HepG2 (cell line): ENCODE results near the gene ADM.

Experiments
- ATF1 ChIP-seq: IDR thresholded peaks from 2 replicates; pipeline ENCODE4 v1.6.1; 2016; ENCODE audit warnings: mild to moderate bottlenecking, control low read depth
- CHD4 ChIP-seq: fragments of 200-600 bp; sonication (generic); IDR thresholded peaks from 2 replicates; pipeline ENCODE4 v1.7.0; 2017; ENCODE audit warnings: mild to moderate bottlenecking, low read length, borderline replicate concordance
- CTCF ChIP-seq: sonication (generic); formaldehyde crosslinking; IDR thresholded peaks from 2 replicates; pipeline ENCODE4 v1.5.0; 2020; ENCODE audit warnings: mild to moderate bottlenecking, missing genetic modification reagents, moderate library complexity
- KDM1A ChIP-seq: IDR thresholded peaks from 2 replicates; pipeline ENCODE4 v1.6.1; 2016; ENCODE audit warnings: missing compliant biosample characterization
- POLR2A ChIP-seq, 2 experiments: IDR thresholded peaks; 2 replicates each; pipeline ENCODE4 v1.6.1; 2011; ENCODE audit warnings: low read depth in 2 of 2, low read length in 2 of 2, mild to moderate bottlenecking in 1 of 2, moderate library complexity in 1 of 2; ENCODE audit not compliant: insufficient read depth in 1 of 2
- POLR2AphosphoS5 ChIP-seq: IDR thresholded peaks from 2 replicates; pipeline ENCODE4 v1.6.1; 2012; ENCODE audit warnings: low read depth, low read length
- REST ChIP-seq, 2 experiments: IDR thresholded peaks; 2 replicates each; pipeline ENCODE4 v1.6.1; 2011 to 2012; ENCODE audit warnings: low read length in 2 of 2, borderline replicate concordance in 1 of 2, low read depth in 1 of 2, mild to moderate bottlenecking in 1 of 2, moderate library complexity in 1 of 2
- SMARCC2 ChIP-seq: fragments of 450-650 bp; IDR thresholded peaks from 2 replicates; pipeline ENCODE4 v1.6.1; 2017; ENCODE audit warnings: antibody characterized with exemption, mild to moderate bottlenecking
- TARDBP ChIP-seq: sonication (generic); formaldehyde crosslinking; IDR thresholded peaks from 2 replicates; pipeline ENCODE4 v1.8.0; 2022; ENCODE audit warnings: mild to moderate bottlenecking, missing genetic modification reagents
- ZNF674 ChIP-seq: sonication (generic); formaldehyde crosslinking; IDR thresholded peaks from 2 replicates; pipeline ENCODE4 v1.5.0; 2020; ENCODE audit warnings: low read depth, mild to moderate bottlenecking, missing genetic modification reagents
- TF ChIP-seq, protein P1 (sequence below): sonication (generic); formaldehyde crosslinking; IDR thresholded peaks from 2 replicates; pipeline ENCODE4 v1.8.1; 2023; ENCODE audit warnings: missing genetic modification reagents, mild to moderate bottlenecking, borderline replicate concordance

GRCh38 chr11:10291801-10292638 is 12.9 kb upstream of the ADM start:
- TF ChIP-seq ZNF674 (CRISPR knock-in tag) = no peak
- TF ChIP-seq, protein P1, sequence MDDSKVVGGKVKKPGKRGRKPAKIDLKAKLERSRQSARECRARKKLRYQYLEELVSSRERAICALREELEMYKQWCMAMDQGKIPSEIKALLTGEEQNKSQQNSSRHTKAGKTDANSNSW (CRISPR knock-in tag) = no peak
- no peak for TF ChIP-seq CTCF
- no peak for TF ChIP-seq ATF1 (CRISPR knock-in tag)
- no peak for TF ChIP-seq POLR2A (IDR thresholded peaks at IDR 0.05; ENCODE audit: insufficient read depth in 1 of 2, low read depth in 2 of 2, low read length in 2 of 2)
- TF ChIP-seq POLR2AphosphoS5 = no peak
- no peak for TF ChIP-seq TARDBP (CRISPR knock-in tag)
- no peak for TF ChIP-seq CHD4
- no peak for TF ChIP-seq REST (IDR thresholded peaks at IDR 0.05; ENCODE audit: borderline replicate concordance in 1 of 2, low read depth in 1 of 2, low read length in 2 of 2)
- TF ChIP-seq SMARCC2 = no peak
- no peak for TF ChIP-seq KDM1A (CRISPR knock-in tag)
